ENCODE measurements around the gene TLR1. TPM values are rescaled to one million over a fixed set of nuclear protein-coding genes. Genes with fewer than 3 reads are reported as not detected.
"Not testable (repeated sequence)": the region's sequence is repeated elsewhere in the genome, so short reads cannot be mapped to it uniquely, and the experiment has no call there.

TLR1 gene
- total RNA-seq, 2 donors from 2014 or later = 2.1 to 5.9 TPM

- Mint-ChIP-seq H3K27me3 (peaks cover 9% of the 10 kb centered on the region), H3K4me1 (no peaks in the 10 kb centered on the region), H3K4me3 (no peak overlapping the region), H3K27ac (no peak overlapping the region), H3K36me3 (ENCODE audit: low read depth) (no peaks in the 10 kb centered on the region), H3K9me3 (peaks cover 8% of the 10 kb centered on the region)
- ATAC-seq (replicated peaks) = no peak
These were observed 30.2 kb downstream of the TLR1 start for GRCh38 chr4:38774181-38774955.

DNA sequence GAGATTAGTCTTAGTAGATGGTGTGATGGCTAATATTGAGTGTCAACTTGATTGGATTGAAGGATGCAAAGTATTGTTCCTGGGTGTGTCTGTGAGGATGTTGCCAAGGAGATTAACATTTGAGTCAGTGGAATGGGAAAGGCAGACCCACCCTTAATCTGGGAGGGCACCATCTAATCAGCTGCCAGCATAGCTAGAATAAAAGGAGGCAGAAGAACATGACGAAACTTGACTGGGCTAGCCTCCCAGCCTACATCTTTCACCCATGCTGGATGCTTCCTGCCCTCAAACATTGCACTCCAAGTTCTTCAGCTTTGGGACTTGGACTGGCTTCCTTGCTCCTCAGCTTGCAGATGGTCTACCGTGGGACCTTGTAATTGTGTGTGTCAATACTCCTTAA lies 34.3 kb downstream of the TLR1 start:
- not testable (repeated sequence) for H3K4me1 Mint-ChIP-seq; H3K27me3 Mint-ChIP-seq; H3K36me3 Mint-ChIP-seq (ENCODE audit: low read depth); H3K27ac Mint-ChIP-seq; H3K4me3 Mint-ChIP-seq; ATAC-seq (replicated peaks)
- peaks cover 15% of the 10 kb centered on the region for H3K9me3 Mint-ChIP-seq

- Mint-ChIP-seq H3K4me1 (no peaks in the 10 kb centered on the region), H3K27ac (no peak overlapping the region), H3K27me3 (peaks cover 3% of the 10 kb centered on the region), H3K36me3 (ENCODE audit: low read depth) (no peaks in the 10 kb centered on the region), H3K9me3 (peaks cover 15% of the 10 kb centered on the region), H3K4me3 (no peak overlapping the region)
- no peak for ATAC-seq (replicated peaks)
These were observed 34.7 kb downstream of the TLR1 start for GRCh38 chr4:38769857-38770256.

DNA sequence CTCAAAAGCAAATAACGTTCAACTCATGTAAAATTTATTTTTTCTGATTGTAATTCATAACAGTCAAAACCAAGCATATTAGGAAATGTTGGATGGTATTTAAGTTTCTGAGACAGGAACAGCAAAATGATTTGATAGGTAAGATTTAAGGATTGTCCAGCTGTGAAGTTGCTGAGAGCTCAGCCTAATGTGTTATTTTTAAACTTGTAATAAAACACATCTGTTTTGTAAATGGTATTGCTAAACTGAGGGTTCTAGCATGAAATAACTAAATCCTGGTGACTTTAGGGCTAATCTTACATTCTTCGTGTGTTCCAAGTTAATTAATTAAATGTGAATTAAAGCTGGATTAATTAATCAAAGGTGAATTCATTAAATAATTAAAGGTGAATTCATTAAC lies 35.1 kb downstream of the TLR1 start:
- Mint-ChIP-seq H3K4me3 (no peak overlapping the region), H3K36me3 (ENCODE audit: low read depth) (no peaks in the 10 kb centered on the region), H3K9me3 (peaks cover 12% of the 10 kb centered on the region), H3K27ac (no peak overlapping the region), H3K27me3 (peaks cover under 1% of the 10 kb centered on the region), H3K4me1 (no peaks in the 10 kb centered on the region)
- no peak for ATAC-seq (replicated peaks)

GRCh38 chr4:38768968-38769394 lies 35.6 kb downstream of the TLR1 start:
- H3K27me3 Mint-ChIP-seq = no peaks in the 10 kb centered on the region
- no peaks in the 10 kb centered on the region for H3K4me1 Mint-ChIP-seq
- peaks cover 10% of the 10 kb centered on the region for H3K9me3 Mint-ChIP-seq
- ATAC-seq (replicated peaks) = no peak
- no peaks in the 10 kb centered on the region for H3K36me3 Mint-ChIP-seq (ENCODE audit: low read depth)
- H3K4me3 Mint-ChIP-seq = no peak overlapping the region
- no peak overlapping the region for H3K27ac Mint-ChIP-seq

DNA sequence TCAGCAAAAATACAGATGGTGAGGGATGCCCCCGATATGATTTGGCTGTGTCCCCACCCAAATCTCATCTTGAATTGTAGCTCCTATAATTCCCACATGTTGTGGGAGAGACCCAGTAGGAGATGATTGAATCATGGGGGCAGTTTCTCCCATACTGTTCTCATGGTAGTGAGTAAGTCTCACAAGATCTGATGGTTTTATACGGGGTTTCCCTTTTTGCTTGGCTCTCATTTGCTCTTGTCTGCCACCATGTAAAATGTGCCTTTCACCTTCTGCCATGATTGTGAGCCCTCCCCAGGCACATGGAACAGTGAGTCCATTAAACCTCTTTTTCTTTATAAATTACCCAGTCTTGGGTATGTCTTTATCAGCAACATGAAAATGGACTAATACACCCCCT lies 37.7 kb downstream of the TLR1 start:
- ATAC-seq (replicated peaks); H3K4me3 Mint-ChIP-seq; H3K36me3 Mint-ChIP-seq (ENCODE audit: low read depth); H3K4me1 Mint-ChIP-seq; H3K27ac Mint-ChIP-seq; H3K27me3 Mint-ChIP-seq: not testable (repeated sequence)
- peaks cover 10% of the 10 kb centered on the region for H3K9me3 Mint-ChIP-seq

- H3K36me3 Mint-ChIP-seq (ENCODE audit: low read depth) = no peaks in the 10 kb centered on the region
- no peaks in the 10 kb centered on the region for H3K27me3 Mint-ChIP-seq
- peaks cover 5% of the 10 kb centered on the region for H3K4me1 Mint-ChIP-seq
- no peak overlapping the region for H3K27ac Mint-ChIP-seq
- peaks cover 10% of the 10 kb centered on the region for H3K9me3 Mint-ChIP-seq
- no peak for ATAC-seq (replicated peaks)
- H3K4me3 Mint-ChIP-seq = no peak overlapping the region
These were observed 39.2 kb downstream of the TLR1 start for GRCh38 chr4:38765382-38765781.

- no peak for ATAC-seq (replicated peaks)
- peaks cover 5% of the 10 kb centered on the region for H3K4me1 Mint-ChIP-seq
- no peak overlapping the region for H3K27ac Mint-ChIP-seq
- H3K36me3 Mint-ChIP-seq (ENCODE audit: low read depth) = no peaks in the 10 kb centered on the region
- no peaks in the 10 kb centered on the region for H3K27me3 Mint-ChIP-seq
- H3K4me3 Mint-ChIP-seq = no peak overlapping the region
- H3K9me3 Mint-ChIP-seq = peaks cover 10% of the 10 kb centered on the region
These were observed 40.3 kb downstream of the TLR1 start for GRCh38 chr4:38764277-38764676.

GRCh38 chr4:38762560-38762959 lies 42.0 kb downstream of the TLR1 start:
- Mint-ChIP-seq H3K4me1 (peaks cover 5% of the 10 kb centered on the region), H3K9me3 (peaks cover 10% of the 10 kb centered on the region), H3K27ac (no peak overlapping the region), H3K27me3 (no peaks in the 10 kb centered on the region), H3K4me3 (peak overlapping the region; percentile 50), H3K36me3 (ENCODE audit: low read depth) (no peaks in the 10 kb centered on the region)
- no peak for ATAC-seq (replicated peaks)

DNA sequence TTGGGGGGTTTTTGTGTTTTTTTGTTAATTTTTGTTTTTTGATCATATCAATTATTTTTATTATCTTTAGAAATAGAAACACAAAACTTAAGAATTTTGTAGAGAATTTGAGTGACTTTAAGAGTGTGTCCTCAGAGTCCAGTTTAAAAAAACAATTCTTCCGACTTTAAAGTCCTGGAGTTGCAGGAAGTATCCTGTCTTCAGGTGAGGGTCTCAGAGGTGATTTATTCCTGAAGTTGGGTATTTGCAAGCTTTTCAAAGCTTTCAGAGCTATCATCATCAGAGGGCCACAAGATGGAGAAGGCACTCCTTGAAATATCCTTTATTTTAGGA lies 44.8 kb downstream of the TLR1 start:
- H3K36me3 Mint-ChIP-seq (ENCODE audit: low read depth) = no peaks in the 10 kb centered on the region
- no peak overlapping the region for H3K27ac Mint-ChIP-seq
- H3K27me3 Mint-ChIP-seq = no peaks in the 10 kb centered on the region
- H3K4me1 Mint-ChIP-seq = peaks cover 5% of the 10 kb centered on the region
- no peaks in the 10 kb centered on the region for H3K9me3 Mint-ChIP-seq
- no peak overlapping the region for H3K4me3 Mint-ChIP-seq
- ATAC-seq (replicated peaks) = no peak

DNA sequence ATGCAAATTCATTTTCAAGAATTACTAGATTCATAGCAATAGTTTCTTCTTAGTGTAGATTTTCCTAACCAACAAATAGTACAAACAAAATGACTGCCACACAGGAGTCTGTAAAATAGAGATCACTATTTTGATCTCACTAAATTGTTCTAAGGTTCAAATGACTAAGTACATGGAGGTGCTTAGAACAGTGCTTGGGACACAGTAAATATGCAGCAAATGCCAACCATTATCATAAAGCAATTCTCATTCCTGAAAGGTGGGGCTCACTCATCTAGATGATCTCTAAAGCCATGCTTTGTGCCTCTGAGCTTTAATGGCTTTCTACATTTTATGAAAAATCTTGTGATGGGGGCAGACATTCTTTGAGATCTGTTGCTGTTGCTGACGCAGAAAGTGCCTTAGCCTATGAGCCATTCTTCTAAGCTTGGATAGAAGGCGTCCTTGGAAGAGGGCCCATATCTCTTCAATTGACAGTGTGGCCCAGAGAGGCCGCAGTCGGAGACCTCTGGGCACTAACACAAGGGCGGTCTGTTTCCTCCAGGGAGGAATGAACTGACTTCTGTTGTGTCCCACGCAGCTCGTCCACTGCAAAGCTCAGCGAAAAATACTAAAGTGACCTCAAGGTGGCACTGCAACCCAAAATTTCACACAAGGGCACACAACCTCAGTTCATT lies 45.3 kb downstream of the TLR1 start:
- peak; percentile 75 for ATAC-seq (replicated peaks)
- no peak overlapping the region for H3K4me3 Mint-ChIP-seq
- peaks cover 5% of the 10 kb centered on the region for H3K4me1 Mint-ChIP-seq
- H3K9me3 Mint-ChIP-seq = no peaks in the 10 kb centered on the region
- H3K27me3 Mint-ChIP-seq = no peaks in the 10 kb centered on the region
- no peaks in the 10 kb centered on the region for H3K36me3 Mint-ChIP-seq (ENCODE audit: low read depth)
- H3K27ac Mint-ChIP-seq = no peak overlapping the region

DNA sequence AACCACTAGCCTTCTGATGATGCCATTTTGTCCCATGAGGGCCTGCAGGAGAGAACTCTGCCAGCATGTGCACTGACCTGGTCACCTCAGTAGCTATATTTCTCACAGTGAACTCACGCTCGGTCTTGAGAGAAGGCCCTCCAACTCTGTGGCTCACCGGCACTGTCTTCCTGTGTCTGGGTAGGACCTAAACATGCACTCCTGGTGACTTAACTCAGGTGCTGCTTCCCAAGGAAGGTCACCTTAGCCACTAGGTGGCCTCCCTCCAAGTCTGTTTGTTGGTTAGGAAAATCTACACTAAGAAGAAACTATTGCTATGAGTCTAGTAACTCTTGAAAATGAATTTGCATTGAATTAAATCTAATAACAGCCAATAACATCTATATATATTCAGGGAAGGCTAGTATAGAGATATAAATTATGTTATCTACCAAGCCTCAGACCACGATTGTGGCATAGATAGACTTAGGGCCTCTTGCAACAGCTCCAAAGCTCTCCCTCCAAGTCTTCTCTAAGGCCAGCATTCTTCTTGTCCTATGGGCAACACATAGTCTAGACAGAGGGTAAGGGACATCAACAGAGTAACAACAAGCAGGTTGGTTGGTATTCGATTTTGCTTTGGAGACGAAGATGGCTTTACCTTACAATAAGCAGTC lies 46.5 kb downstream of the TLR1 start:
- ATAC-seq (replicated peaks) = no peak
- Mint-ChIP-seq H3K36me3 (ENCODE audit: low read depth) (no peaks in the 10 kb centered on the region), H3K27me3 (no peaks in the 10 kb centered on the region), H3K9me3 (no peaks in the 10 kb centered on the region), H3K4me3 (no peak overlapping the region), H3K4me1 (peaks cover 5% of the 10 kb centered on the region), H3K27ac (no peak overlapping the region)

DNA sequence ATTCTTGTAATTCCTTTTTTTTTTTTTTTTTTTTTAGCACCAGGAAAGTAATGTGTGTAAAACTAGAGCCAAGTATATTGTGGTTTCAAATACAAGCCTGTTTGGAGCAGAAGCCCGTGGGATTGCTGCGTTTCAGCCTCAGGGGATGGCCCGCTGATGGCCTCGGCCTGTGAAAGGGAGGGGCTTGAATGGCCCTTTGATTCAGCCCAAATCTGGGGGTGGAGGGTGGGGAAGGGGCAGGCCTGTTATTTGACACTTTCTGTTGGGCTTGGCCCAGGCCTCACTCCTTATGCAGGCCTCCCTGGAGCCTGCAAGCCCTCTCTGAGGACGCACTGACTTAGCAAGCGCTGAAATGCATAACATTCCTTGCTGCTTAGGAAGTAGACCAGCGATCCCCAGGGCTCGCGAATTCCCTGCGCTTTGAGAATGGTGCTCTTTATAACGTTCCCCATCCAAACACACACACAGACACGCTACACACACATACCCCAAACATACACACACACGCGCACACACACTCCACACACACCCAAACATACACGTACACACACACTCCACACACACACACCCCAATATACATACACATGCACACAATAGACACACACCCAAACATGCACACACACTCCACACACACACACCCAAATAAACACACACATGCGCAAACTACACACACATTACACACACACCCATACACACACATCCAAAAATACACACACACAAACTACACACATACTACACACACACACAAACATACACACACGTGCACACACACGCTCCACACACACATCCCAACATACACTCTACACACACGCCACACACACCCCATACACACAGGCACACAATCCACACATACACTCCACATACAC lies 51.4 kb downstream of the TLR1 start:
- ATAC-seq (replicated peaks) = no peak
- Mint-ChIP-seq H3K9me3 (peaks cover 5% of the 10 kb centered on the region), H3K27ac (no peak overlapping the region), H3K4me3 (no peak overlapping the region), H3K27me3 (no peaks in the 10 kb centered on the region), H3K4me1 (peaks cover 6% of the 10 kb centered on the region), H3K36me3 (ENCODE audit: low read depth) (no peaks in the 10 kb centered on the region)

DNA sequence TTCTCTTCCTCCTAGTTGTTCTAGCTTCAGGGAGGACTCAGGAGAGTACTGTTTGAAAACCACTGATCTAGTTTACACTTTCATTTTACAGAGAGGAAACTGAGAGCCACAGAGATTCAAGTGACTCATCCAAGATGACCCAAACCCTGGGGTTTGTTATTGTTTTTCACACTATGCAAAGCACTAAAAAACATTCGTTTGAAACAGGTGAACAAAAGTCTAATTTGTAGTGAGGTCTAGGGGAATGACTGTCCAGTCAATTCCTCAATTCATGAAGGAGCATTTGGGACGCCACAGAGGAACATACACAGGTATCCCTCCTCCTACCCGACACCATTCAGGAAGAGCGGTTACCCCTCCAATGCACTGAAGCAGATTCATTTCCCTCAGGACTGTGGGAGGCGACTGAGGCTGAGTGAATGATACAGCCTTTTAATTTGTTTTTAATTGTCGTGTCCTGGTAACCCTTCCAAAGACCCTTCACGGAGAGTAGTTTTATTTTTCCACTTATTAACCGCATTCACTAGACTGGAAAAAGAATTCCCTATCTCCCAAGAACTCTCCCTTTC lies 52.1 kb downstream of the TLR1 start:
- Mint-ChIP-seq H3K36me3 (ENCODE audit: low read depth) (no peaks in the 10 kb centered on the region), H3K9me3 (peaks cover 7% of the 10 kb centered on the region), H3K27ac (no peak overlapping the region), H3K4me3 (no peak overlapping the region), H3K27me3 (no peaks in the 10 kb centered on the region), H3K4me1 (peaks cover 6% of the 10 kb centered on the region)
- peak; percentile 93 for ATAC-seq (replicated peaks)
